Measurements from ENCODE around the gene LPAR1. TPM values are rescaled to one million over a fixed set of nuclear protein-coding genes. Genes with fewer than 3 reads are reported as not detected.

The LPAR1 gene
- total RNA-seq, 1 donor from 2014 or later, result 0.56 TPM

DNA sequence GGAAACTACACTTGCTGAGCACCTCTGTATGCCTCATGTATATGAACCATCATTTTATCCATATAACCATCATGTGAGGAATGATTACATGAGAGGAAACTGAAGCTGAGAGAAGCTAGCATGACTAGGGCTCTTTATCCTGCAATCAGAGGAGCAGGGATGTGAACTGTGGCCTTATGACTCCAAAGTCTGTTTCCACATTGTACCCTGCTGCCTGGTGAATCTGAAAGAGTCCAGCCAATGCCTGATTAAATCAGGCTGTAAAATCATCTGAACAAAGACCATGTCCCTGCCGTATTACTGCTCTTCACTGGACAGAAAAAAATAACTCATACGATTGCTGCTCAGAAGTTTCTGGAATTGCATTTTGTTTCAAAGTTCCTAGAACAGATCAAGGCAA, 67.0 kb downstream of the LPAR1 start:
- Mint-ChIP-seq H3K27ac (ENCODE audit: unreplicated experiment) (no peak overlapping the region), H3K9me3 (ENCODE audit: unreplicated experiment) (no peaks in the 10 kb centered on the region), H3K4me3 (ENCODE audit: unreplicated experiment) (no peak overlapping the region), H3K4me1 (ENCODE audit: low read depth, unreplicated experiment) (no peaks in the 10 kb centered on the region), H3K27me3 (ENCODE audit: unreplicated experiment) (no peaks in the 10 kb centered on the region), H3K36me3 (ENCODE audit: unreplicated experiment) (no peaks in the 10 kb centered on the region)
- no peak for DNase-seq
- TF ChIP-seq, protein P1, sequence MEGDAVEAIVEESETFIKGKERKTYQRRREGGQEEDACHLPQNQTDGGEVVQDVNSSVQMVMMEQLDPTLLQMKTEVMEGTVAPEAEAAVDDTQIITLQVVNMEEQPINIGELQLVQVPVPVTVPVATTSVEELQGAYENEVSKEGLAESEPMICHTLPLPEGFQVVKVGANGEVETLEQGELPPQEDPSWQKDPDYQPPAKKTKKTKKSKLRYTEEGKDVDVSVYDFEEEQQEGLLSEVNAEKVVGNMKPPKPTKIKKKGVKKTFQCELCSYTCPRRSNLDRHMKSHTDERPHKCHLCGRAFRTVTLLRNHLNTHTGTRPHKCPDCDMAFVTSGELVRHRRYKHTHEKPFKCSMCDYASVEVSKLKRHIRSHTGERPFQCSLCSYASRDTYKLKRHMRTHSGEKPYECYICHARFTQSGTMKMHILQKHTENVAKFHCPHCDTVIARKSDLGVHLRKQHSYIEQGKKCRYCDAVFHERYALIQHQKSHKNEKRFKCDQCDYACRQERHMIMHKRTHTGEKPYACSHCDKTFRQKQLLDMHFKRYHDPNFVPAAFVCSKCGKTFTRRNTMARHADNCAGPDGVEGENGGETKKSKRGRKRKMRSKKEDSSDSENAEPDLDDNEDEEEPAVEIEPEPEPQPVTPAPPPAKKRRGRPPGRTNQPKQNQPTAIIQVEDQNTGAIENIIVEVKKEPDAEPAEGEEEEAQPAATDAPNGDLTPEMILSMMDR (IDR thresholded peaks at IDR 0.05; ENCODE audit: partially characterized antibody, unreplicated experiment), result no peak

DNA sequence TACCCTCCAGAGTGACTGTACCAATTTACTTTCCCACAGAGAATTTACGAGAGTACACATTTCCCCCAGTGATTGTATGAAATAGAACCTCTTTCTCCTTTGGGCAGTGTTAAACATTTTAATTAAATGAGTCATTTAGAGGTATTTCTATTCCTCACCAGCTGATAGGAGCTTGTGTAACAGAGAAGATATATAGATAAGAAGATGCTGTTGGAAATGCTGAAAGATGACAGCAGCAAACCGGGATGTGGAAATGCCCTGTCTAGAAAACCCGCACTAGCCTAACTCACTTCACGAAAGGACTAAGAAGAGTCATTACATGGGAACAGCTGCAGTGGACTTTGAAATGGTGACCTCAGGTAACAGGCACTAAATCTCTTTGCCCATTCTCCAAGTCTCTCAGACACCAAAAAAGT, 68.3 kb downstream of the LPAR1 start:
- Mint-ChIP-seq H3K9me3 (ENCODE audit: unreplicated experiment) (no peaks in the 10 kb centered on the region), H3K27me3 (ENCODE audit: unreplicated experiment) (no peaks in the 10 kb centered on the region), H3K4me1 (ENCODE audit: low read depth, unreplicated experiment) (no peaks in the 10 kb centered on the region), H3K4me3 (ENCODE audit: unreplicated experiment) (no peak overlapping the region), H3K27ac (ENCODE audit: unreplicated experiment) (no peak overlapping the region), H3K36me3 (ENCODE audit: unreplicated experiment) (no peaks in the 10 kb centered on the region)
- TF ChIP-seq, protein P1 (IDR thresholded peaks at IDR 0.05; ENCODE audit: partially characterized antibody, unreplicated experiment), result no peak
- no peak for DNase-seq

- no peaks in the 10 kb centered on the region for H3K4me1 Mint-ChIP-seq (ENCODE audit: low read depth, unreplicated experiment)
- no peaks in the 10 kb centered on the region for H3K36me3 Mint-ChIP-seq (ENCODE audit: unreplicated experiment)
- H3K4me3 Mint-ChIP-seq (ENCODE audit: unreplicated experiment), result no peak overlapping the region
- H3K9me3 Mint-ChIP-seq (ENCODE audit: unreplicated experiment), result no peaks in the 10 kb centered on the region
- no peak overlapping the region for H3K27ac Mint-ChIP-seq (ENCODE audit: unreplicated experiment)
- H3K27me3 Mint-ChIP-seq (ENCODE audit: unreplicated experiment), result no peaks in the 10 kb centered on the region
- TF ChIP-seq, protein P1 (IDR thresholded peaks at IDR 0.05; ENCODE audit: partially characterized antibody, unreplicated experiment), result no peak
- no peak for DNase-seq
These were observed 70.2 kb downstream of the LPAR1 start for GRCh38 chr9:110968096-110968495.

DNA sequence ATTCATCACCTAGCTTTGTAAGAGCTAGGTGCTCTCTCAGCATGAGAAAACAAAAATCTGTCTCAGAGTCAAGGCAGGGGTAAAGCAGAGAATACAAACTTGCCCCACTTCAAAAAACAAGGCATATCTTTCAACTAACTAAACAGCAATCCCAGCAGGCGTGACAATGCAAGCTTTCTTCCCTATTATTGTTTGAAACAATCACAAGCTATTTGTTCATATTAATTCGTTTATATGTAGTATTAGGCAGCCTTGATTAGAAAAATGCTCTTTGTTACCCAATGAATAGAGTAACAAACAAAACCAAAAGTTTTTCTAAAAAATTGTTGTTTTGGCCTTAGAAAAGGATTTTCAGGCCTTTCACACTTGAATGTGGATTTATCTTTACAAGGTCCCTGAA, 71.1 kb downstream of the LPAR1 start:
- no peak overlapping the region for H3K27ac Mint-ChIP-seq (ENCODE audit: unreplicated experiment)
- no peak for DNase-seq
- TF ChIP-seq, protein P1 (IDR thresholded peaks at IDR 0.05; ENCODE audit: partially characterized antibody, unreplicated experiment), result no peak
- no peaks in the 10 kb centered on the region for H3K4me1 Mint-ChIP-seq (ENCODE audit: low read depth, unreplicated experiment)
- H3K36me3 Mint-ChIP-seq (ENCODE audit: unreplicated experiment), result no peaks in the 10 kb centered on the region
- H3K9me3 Mint-ChIP-seq (ENCODE audit: unreplicated experiment), result no peaks in the 10 kb centered on the region
- H3K27me3 Mint-ChIP-seq (ENCODE audit: unreplicated experiment), result no peaks in the 10 kb centered on the region
- no peak overlapping the region for H3K4me3 Mint-ChIP-seq (ENCODE audit: unreplicated experiment)

DNA sequence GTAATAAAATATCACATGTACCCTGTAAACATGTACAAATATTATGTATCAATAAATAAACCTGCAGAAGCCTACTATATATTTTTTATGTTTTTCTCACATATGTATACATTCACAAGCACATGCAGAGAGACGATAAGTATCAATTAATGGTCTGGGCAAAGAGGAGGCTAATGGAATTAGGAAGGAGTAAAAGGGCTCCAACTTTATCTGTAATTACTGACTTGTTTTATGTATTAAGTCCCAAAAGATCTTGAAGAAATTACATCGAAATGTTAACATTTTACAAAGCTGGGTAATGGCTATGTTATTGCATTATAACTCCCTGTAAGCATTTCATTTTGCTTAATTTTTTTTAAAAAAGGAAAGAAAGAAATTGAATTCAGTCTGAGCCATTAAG, 78.0 kb downstream of the LPAR1 start:
- H3K36me3 Mint-ChIP-seq (ENCODE audit: unreplicated experiment), result no peaks in the 10 kb centered on the region
- no peak for DNase-seq

More for the DNA sequence above, 78.0 kb downstream of the LPAR1 start:
- Mint-ChIP-seq H3K4me3 (ENCODE audit: unreplicated experiment) (no peak overlapping the region), H3K27ac (ENCODE audit: unreplicated experiment) (no peak overlapping the region), H3K27me3 (ENCODE audit: unreplicated experiment) (peaks cover 3% of the 10 kb centered on the region), H3K9me3 (ENCODE audit: unreplicated experiment) (peaks cover 4% of the 10 kb centered on the region), H3K4me1 (ENCODE audit: low read depth, unreplicated experiment) (no peaks in the 10 kb centered on the region)
- TF ChIP-seq, protein P1 (IDR thresholded peaks at IDR 0.05; ENCODE audit: partially characterized antibody, unreplicated experiment), result no peak
